Measurements from ENCODE around the gene BMPER.
"Not testable (repeated sequence)": the region's sequence is repeated elsewhere in the genome, so short reads cannot be mapped to it uniquely, and the experiment has no call there.

The BMPER gene

DNA sequence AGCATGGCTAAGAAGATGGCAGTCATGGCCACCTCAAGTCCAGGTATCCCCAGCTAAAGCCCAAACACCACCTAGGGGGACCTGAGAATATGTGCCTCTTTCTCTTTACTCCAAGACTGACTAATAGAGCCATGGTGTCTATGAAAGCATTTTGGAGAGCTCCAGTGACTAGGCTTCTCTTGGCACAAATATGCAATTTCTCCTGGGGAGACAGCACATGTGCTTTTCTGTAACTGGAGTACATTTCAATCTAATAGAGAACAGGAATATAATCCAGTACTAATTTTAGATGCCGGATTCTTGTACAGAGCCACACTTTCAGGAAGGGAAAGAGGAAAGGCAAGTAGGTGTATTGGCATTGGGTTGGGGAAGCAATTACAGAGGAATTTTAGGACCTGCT lies 260.1 kb downstream of the BMPER start:
- H3K27ac ChIP-seq: no peak overlapping the region
- TF ChIP-seq ZFX (IDR thresholded peaks at IDR 0.05): no peak
- TF ChIP-seq, protein P1, sequence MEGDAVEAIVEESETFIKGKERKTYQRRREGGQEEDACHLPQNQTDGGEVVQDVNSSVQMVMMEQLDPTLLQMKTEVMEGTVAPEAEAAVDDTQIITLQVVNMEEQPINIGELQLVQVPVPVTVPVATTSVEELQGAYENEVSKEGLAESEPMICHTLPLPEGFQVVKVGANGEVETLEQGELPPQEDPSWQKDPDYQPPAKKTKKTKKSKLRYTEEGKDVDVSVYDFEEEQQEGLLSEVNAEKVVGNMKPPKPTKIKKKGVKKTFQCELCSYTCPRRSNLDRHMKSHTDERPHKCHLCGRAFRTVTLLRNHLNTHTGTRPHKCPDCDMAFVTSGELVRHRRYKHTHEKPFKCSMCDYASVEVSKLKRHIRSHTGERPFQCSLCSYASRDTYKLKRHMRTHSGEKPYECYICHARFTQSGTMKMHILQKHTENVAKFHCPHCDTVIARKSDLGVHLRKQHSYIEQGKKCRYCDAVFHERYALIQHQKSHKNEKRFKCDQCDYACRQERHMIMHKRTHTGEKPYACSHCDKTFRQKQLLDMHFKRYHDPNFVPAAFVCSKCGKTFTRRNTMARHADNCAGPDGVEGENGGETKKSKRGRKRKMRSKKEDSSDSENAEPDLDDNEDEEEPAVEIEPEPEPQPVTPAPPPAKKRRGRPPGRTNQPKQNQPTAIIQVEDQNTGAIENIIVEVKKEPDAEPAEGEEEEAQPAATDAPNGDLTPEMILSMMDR (conservative IDR thresholded peaks at IDR 0.05): no peak

DNA sequence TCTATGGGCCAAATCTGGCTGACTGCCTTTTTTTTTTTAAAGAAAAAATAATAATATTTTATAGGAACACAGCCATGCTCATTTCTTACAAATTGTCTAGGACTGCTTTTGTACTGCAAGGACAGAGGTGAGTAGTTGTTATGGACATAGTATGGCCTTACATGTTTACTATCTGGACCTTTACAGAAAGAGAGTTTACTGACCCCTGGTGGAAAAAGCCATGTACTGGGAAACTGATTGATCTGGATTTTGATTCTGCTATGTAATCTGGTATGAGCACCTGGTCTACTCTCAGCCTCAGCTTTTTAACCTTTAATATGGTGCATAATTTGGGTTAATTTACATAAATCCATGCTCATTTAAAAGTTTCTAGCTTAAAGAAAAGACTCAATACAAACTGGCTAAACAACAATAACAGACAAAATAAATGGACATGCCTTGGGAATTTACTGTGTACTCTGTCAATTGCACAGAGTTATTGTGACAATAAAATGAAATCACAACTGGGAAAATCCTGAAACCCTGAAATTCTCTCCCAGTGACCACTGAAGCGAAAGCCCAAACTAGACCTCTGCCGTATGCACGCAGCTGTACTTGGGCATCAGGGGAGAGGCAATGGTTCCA lies 260.7 kb downstream of the BMPER start:
- no peak overlapping the region for H3K27ac ChIP-seq
- no peak for TF ChIP-seq ZFX (IDR thresholded peaks at IDR 0.05)
- TF ChIP-seq, protein P1 (conservative IDR thresholded peaks at IDR 0.05): peak; percentile 84

DNA sequence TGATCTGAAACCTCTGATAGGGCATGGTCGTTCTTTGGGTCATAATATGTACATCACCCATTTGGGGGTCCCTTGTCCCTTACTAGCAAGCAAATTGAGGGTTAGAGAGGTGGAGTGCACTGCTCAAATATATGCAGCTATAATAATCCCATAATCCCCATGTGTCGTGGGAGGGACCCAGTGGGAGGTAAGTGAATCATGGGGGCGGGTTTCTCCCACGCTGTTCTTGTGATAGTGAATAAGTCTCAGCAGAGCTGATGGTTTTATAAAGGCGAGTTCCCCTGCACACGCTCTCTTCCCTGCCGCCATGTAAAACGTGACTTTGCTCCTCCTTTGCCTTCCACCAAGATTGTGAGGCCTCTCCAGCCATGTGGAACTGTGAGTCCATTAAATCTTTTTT lies 262.7 kb downstream of the BMPER start:
- no peak overlapping the region for H3K27ac ChIP-seq
- TF ChIP-seq, protein P1 (conservative IDR thresholded peaks at IDR 0.05): no peak
- no peak for TF ChIP-seq ZFX (IDR thresholded peaks at IDR 0.05)

DNA sequence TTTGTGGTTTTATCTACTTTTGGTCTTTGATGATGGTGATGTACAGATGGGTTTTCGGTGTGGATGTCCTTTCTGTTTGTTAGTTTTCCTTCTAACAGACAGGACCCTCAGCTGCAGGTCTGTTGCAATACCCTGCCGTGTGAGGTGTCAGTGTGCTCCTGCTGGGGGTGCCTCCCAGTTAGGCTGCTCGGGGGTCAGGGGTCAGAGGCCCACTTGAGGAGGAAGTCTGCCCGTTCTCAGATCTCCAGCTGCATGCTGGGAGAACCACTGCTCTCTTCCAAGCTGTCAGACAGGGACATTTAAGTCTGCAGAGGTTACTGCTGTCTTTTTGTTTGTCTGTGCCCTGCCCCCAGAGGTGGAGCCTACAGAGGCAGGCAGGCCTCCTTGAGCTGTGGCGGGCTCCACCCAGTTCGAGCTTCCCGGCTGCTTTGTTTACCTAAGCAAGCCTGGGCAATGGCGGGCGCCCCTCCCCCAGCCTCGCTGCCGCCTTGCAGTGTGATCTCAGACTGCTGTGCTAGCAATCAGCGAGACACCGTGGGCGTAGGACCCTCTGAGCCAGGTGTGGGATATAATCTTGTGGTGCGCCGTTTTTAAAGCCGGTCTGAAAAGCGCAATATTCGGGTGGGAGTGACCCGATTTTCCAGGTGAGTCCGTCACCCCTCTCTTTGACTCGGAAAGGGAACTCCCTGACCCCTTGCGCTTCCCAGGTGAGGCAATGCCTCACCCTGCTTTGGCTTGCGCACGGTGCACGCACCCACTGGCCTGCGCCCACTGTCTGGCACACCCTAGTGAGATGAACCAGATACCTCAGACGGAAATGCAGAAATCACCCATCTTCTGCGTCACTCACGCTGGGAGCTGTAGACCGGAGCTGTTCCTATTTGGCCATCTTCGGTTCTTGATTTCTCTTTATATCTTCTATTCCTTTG lies 269.6 kb downstream of the BMPER start:
- H3K27ac ChIP-seq: not testable (repeated sequence)

DNA sequence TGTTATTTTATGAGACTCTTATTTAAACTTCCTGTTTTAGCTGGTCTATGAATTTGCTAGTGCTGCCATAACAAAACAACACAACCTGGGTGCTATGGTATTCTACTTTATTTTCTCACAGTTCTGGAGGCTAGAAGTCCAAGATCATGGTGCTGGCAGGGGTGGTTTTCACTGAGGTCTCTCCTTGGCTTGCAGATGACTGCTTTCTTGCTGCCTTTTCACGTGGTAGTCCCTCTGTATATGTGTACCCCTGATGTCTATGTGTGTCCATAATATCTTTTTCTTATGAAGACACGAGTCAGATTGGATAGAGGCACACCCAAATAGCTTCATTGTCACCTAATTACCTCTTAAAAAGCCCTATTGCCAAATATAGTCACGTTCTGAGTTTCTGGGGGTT lies 270.5 kb downstream of the BMPER start:
- H3K27ac ChIP-seq: no peak overlapping the region
- TF ChIP-seq ZFX (IDR thresholded peaks at IDR 0.05): no peak
- TF ChIP-seq, protein P1 (conservative IDR thresholded peaks at IDR 0.05): no peak

DNA sequence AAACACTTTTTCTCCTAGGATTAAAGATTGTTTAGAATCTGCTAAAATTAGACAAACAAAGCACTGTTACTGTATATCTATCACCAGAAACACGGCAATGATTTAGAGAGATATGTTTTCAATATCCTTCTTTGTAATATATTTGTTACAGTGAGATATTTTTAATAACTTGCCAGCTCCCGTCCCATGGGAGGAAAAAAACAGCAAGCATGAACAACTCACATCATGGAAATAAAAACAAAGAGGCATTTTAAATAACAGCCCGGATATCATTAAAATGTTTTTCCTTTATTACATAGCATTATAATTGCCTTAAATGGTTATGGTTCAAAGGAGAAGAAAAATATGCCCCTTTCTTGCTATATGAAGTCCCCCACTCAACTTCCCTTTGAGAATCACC lies 272.1 kb downstream of the BMPER start:
- no peak overlapping the region for H3K27ac ChIP-seq
- TF ChIP-seq, protein P1 (conservative IDR thresholded peaks at IDR 0.05): no peak
- no peak for TF ChIP-seq ZFX (IDR thresholded peaks at IDR 0.05)

DNA sequence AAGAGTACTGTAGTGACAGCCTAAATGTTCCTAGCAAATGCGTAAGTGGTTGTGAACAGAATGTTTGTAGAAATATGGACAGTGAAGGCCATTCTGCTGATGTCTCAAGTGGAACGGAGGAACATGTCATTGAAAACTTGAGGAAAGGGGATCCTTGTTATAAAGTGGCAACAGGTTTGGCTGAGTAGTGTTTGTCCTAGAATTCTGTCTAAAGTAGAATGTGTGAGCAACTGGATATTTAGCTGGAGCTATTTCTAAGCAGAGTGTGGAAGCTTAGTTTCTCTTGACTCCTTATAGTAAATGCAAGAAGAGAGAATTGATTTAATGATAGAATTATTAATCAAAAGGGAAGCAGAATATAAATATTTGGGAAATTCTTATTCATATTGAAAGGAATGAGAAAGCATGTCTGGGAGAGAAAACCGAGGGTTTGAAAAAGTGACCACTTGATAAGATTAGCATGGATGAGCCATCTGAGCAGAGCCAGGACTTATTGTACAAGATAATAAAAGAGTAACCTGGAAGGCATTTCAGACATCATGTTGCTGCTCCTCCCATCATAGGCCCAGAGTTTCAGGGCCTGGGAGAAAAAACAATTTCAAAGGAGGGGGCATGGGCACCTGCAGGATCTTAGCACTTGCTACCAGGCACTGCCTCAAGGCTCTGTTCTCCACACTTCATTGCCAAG lies 276.1 kb downstream of the BMPER start:
- H3K27ac ChIP-seq: no peak overlapping the region
- TF ChIP-seq ZFX (IDR thresholded peaks at IDR 0.05): no peak
- TF ChIP-seq, protein P1 (conservative IDR thresholded peaks at IDR 0.05): no peak
